DOHH2 (cell line): Measurements from ENCODE around the gene C20orf144.

Source experiments
- EZH2phosphoT487 ChIP-seq: fragments of 200-600 bp; sonication (generic); IDR thresholded peaks from 2 replicates; pipeline ENCODE4 v1.6.1; 2017; ENCODE audit warnings: borderline replicate concordance, mild to moderate bottlenecking, antibody characterized with exemption, low read length, moderate library complexity, mixed read lengths
- TF ChIP-seq, protein P1 (sequence below): fragments of 200-600 bp; sonication (generic); IDR thresholded peaks from one replicate; pipeline ENCODE4 v1.5.1; 2014; ENCODE audit warnings: antibody characterized with exemption, mild to moderate bottlenecking, low read depth, low read length; ENCODE audit not compliant: poor library complexity, severe bottlenecking

DNA sequence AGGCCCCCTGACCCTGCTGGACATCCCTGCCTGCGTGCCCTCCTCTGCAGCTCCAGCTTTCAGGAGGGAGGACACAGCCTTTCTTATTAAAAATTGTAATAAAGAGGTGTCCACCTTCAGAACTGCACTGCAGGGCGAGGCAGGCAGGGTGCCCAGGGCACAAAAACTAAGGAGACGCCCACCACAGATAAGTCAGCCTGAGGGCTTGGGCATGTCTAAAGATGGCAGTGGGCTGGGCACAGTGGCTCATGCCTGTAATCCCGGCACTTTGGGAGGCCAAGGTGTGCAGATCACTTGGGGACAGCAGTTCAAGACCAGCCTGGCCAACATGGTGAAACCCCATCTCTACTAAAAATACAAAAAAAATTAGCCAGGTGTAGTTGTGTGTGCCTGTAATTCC, 7.0 kb upstream of the C20orf144 start:
- TF ChIP-seq, protein P1, sequence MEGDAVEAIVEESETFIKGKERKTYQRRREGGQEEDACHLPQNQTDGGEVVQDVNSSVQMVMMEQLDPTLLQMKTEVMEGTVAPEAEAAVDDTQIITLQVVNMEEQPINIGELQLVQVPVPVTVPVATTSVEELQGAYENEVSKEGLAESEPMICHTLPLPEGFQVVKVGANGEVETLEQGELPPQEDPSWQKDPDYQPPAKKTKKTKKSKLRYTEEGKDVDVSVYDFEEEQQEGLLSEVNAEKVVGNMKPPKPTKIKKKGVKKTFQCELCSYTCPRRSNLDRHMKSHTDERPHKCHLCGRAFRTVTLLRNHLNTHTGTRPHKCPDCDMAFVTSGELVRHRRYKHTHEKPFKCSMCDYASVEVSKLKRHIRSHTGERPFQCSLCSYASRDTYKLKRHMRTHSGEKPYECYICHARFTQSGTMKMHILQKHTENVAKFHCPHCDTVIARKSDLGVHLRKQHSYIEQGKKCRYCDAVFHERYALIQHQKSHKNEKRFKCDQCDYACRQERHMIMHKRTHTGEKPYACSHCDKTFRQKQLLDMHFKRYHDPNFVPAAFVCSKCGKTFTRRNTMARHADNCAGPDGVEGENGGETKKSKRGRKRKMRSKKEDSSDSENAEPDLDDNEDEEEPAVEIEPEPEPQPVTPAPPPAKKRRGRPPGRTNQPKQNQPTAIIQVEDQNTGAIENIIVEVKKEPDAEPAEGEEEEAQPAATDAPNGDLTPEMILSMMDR = no peak
- TF ChIP-seq EZH2phosphoT487 = no peak
